PC-3 (cell line): ENCODE data around the gene SLC25A30. TPM values are rescaled to one million over a fixed set of nuclear protein-coding genes. Genes with fewer than 3 reads are reported as not detected.

Experiments used
- ATAC-seq: fragments of 200-7000 bp; cut with Tn5 transposase; 2 replicates; pipeline ENCODE4 v1.9.1; 2020; ENCODE audit warnings: mild to moderate bottlenecking, moderate library complexity
- BruUV-seq: library from RNA; stranded (reverse); fragments of 400-500 nt; replicated peaks from 2 replicates; lab custom pipeline; 2021; lab: Mats Ljungman, UMichigan
- CTCF ChIA-PET: fragments of 300-600 bp; sonication (Branson Sonifier 250); formaldehyde crosslinking; loops from one replicate; lab custom pipeline; 2022; ENCODE audit warnings: antibody characterized with exemption; lab: Charles Lee
- POLR2A ChIA-PET: fragments of 300-600 bp; sonication (Branson Sonifier 250); formaldehyde crosslinking; loops from one replicate; lab custom pipeline; 2022; ENCODE audit warnings: antibody characterized with exemption; ENCODE audit not compliant: unreplicated experiment; lab: Charles Lee
- DNase-seq: peaks from one replicate; pipeline ENCODE4 v3.0.0-alpha.2; 2015
- H2AFZ ChIP-seq: fragments of 300-600 bp; sonication (generic); 2 replicates; pipeline ENCODE4 v1.6.0; 2016; ENCODE audit warnings: antibody characterized with exemption, low read length
- H3F3A ChIP-seq: fragments of 300-600 bp; sonication (generic); one replicate; pipeline ENCODE4 v1.6.0; 2017; ENCODE audit warnings: antibody characterized with exemption, low read length, control low read depth, mild to moderate bottlenecking; ENCODE audit not compliant: unreplicated experiment
- H3K27ac ChIP-seq: fragments of 300-600 bp; sonication (generic); 2 replicates; pipeline ENCODE4 v1.5.1; 2016; ENCODE audit warnings: mild to moderate bottlenecking, low read length
- H3K27me3 ChIP-seq: fragments of 300-600 bp; sonication (generic); 2 replicates; pipeline ENCODE4 v1.6.1; 2016; ENCODE audit warnings: low read length, mixed read lengths
- H3K36me3 ChIP-seq: fragments of 300-600 bp; sonication (generic); 2 replicates; pipeline ENCODE4 v1.6.1; 2016; ENCODE audit warnings: low read depth, mixed run types, low read length, mixed read lengths
- H3K4me1 ChIP-seq: fragments of 300-600 bp; sonication (generic); 2 replicates; pipeline ENCODE4 v1.5.1; 2016; ENCODE audit warnings: low read length; ENCODE audit not compliant: insufficient read depth
- H3K4me2 ChIP-seq: fragments of 300-600 bp; sonication (generic); 2 replicates; pipeline ENCODE4 v1.6.0; 2016; ENCODE audit warnings: low read length
- H3K4me3 ChIP-seq: fragments of 300-600 bp; sonication (generic); 2 replicates; pipeline ENCODE4 v1.5.1; 2016; ENCODE audit warnings: mild to moderate bottlenecking, low read length, mixed read lengths
- H3K79me2 ChIP-seq: fragments of 300-600 bp; sonication (generic); 2 replicates; pipeline ENCODE4 v1.6.1; 2017; ENCODE audit warnings: low read length, mixed read lengths
- H3K9ac ChIP-seq: fragments of 300-600 bp; sonication (generic); 2 replicates; pipeline ENCODE4 v1.6.0; 2016; ENCODE audit warnings: mild to moderate bottlenecking, low read length
- H3K9me2 ChIP-seq: fragments of 300-600 bp; sonication (generic); replicated peaks from 2 replicates; pipeline ENCODE4 v1.6.1; 2016; ENCODE audit warnings: mixed run types, low read length, mixed read lengths
- H3K9me3 ChIP-seq: fragments of 300-600 bp; sonication (generic); 2 replicates; pipeline ENCODE4 v1.6.1; 2016; ENCODE audit warnings: low read length, mixed read lengths
- H4K20me1 ChIP-seq: fragments of 300-600 bp; sonication (generic); 2 replicates; pipeline ENCODE4 v1.6.1; 2016; ENCODE audit warnings: low read length, mixed read lengths
- EZH2 ChIP-seq: fragments of 300-600 bp; sonication (generic); IDR thresholded peaks from one replicate; pipeline ENCODE4 v1.6.1; 2017; ENCODE audit warnings: antibody characterized with exemption, mild to moderate bottlenecking, low read length; ENCODE audit not compliant: unreplicated experiment
- EZH2phosphoT487 ChIP-seq: fragments of 300-600 bp; sonication (generic); IDR thresholded peaks from 2 replicates; pipeline ENCODE4 v1.6.1; 2018; ENCODE audit warnings: mild to moderate bottlenecking, antibody characterized with exemption, low read length, borderline replicate concordance
- intact Hi-C: fragments of 100-400 bp; cut with micrococcal nuclease; formaldehyde crosslinking; loops from 2 replicates; pipeline ENCODE4 v1.9.0; 2023
- total RNA-seq: library from RNA; depleted of rRNA; stranded (reverse); fragments of >200 nt; gene quantifications from 2 replicates; pipeline ENCODE4 v1.2.3, GENCODE V29; 2014
- TF ChIP-seq, protein P1 (sequence below): fragments of 300-600 bp; sonication (generic); conservative IDR thresholded peaks from 2 replicates; pipeline ENCODE4 v1.5.1; 2017; ENCODE audit warnings: antibody characterized with exemption, low read depth, mild to moderate bottlenecking, low read length

Gene SLC25A30
- total RNA-seq, 1 experiment from 2014 or later, result 8.0 TPM

- no peak for ATAC-seq
- intact Hi-C loops, result no loop called here
- Histone ChIP-seq H3K79me2 (no peaks in the 10 kb centered on the region), H3K9me3 (no peaks in the 10 kb centered on the region), H3K36me3 (no peaks in the 10 kb centered on the region), H3K4me2 (no peak overlapping the region), H3K27me3 (no peaks in the 10 kb centered on the region), H2AFZ (no peak overlapping the region), H4K20me1 (no peaks in the 10 kb centered on the region), H3K4me1 (peaks cover 7% of the 10 kb centered on the region), H3F3A (no peaks in the 10 kb centered on the region), H3K9ac (no peak overlapping the region), H3K27ac (no peak overlapping the region), H3K4me3 (no peak overlapping the region), H3K9me2 (no peaks in the 10 kb centered on the region)
- no TSS peak for BruUV-seq
- TF ChIP-seq, protein P1, sequence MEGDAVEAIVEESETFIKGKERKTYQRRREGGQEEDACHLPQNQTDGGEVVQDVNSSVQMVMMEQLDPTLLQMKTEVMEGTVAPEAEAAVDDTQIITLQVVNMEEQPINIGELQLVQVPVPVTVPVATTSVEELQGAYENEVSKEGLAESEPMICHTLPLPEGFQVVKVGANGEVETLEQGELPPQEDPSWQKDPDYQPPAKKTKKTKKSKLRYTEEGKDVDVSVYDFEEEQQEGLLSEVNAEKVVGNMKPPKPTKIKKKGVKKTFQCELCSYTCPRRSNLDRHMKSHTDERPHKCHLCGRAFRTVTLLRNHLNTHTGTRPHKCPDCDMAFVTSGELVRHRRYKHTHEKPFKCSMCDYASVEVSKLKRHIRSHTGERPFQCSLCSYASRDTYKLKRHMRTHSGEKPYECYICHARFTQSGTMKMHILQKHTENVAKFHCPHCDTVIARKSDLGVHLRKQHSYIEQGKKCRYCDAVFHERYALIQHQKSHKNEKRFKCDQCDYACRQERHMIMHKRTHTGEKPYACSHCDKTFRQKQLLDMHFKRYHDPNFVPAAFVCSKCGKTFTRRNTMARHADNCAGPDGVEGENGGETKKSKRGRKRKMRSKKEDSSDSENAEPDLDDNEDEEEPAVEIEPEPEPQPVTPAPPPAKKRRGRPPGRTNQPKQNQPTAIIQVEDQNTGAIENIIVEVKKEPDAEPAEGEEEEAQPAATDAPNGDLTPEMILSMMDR, result no peak
- TF ChIP-seq EZH2phosphoT487 (no peak), EZH2 (no peak)
- POLR2A ChIA-PET, result no interaction called here
- CTCF ChIA-PET, result no interaction called here
- no peak for DNase-seq
These were observed 61.1 kb downstream of the SLC25A30 start for GRCh38 chr13:45356966-45357672.

DNA sequence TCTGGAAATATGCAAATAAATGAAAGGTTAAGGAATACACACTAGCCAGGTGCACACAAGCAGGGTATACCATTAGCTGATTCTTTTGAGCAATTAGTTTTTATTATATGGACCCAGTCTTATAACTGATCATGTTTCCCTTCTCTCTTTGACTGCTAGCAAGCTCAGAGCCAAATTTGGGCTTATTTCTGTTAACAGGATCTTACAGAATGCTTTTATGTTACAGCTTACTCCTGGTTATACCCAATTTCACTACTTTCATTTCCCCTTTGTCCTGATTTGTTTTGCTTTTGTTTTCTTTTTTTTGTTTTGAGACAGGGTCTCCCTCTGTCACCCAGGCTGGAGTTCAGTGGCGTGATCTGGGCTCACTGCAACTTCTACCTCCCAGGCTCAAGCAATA is 64.3 kb downstream of the SLC25A30 start:
- H3K27ac ChIP-seq, result no peak overlapping the region
- no peaks in the 10 kb centered on the region for H3K9me3 ChIP-seq
- H3K36me3 ChIP-seq, result no peaks in the 10 kb centered on the region
- no peak overlapping the region for H2AFZ ChIP-seq
- H3K4me3 ChIP-seq, result no peak overlapping the region
- no peaks in the 10 kb centered on the region for H3K9me2 ChIP-seq
- H3F3A ChIP-seq, result no peaks in the 10 kb centered on the region
- TF ChIP-seq EZH2 (no peak), EZH2phosphoT487 (no peak)
- TF ChIP-seq, protein P1, result no peak
- intact Hi-C loops, result no loop called here
- no peak for ATAC-seq
- H3K79me2 ChIP-seq, result no peaks in the 10 kb centered on the region
- ChIA-PET POLR2A (no interaction called here), CTCF (no interaction called here)
- no peak overlapping the region for H3K4me2 ChIP-seq
- DNase-seq, result no peak
- H3K4me1 ChIP-seq, result no peaks in the 10 kb centered on the region
- no peak overlapping the region for H3K9ac ChIP-seq
- H3K27me3 ChIP-seq, result no peaks in the 10 kb centered on the region
- no peaks in the 10 kb centered on the region for H4K20me1 ChIP-seq
- no TSS peak for BruUV-seq

- POLR2A ChIA-PET, result interaction anchor here (1.4 kb wide), 1 partner anchor 11 kb away, joined by 5 read pairs; the partner anchor contains the start of gene TPT1
- no peaks in the 10 kb centered on the region for H3K9me3 ChIP-seq
- no peaks in the 10 kb centered on the region for H3K79me2 ChIP-seq
- intact Hi-C loops, result no loop called here
- no peaks in the 10 kb centered on the region for H3K9me2 ChIP-seq
- CTCF ChIA-PET, result interaction anchor here (0.5 kb wide), 1 partner anchor 934 kb away, joined by 7 read pairs; no protein-coding TSS in a partner anchor
- no peaks in the 10 kb centered on the region for H3K4me1 ChIP-seq
- H3K4me2 ChIP-seq, result no peak overlapping the region
- H3K36me3 ChIP-seq, result no peaks in the 10 kb centered on the region
- no peaks in the 10 kb centered on the region for H3F3A ChIP-seq
- no peaks in the 10 kb centered on the region for H4K20me1 ChIP-seq
- H3K27me3 ChIP-seq, result no peaks in the 10 kb centered on the region
- no peak overlapping the region for H3K27ac ChIP-seq
- TF ChIP-seq, protein P1, result no peak
- TF ChIP-seq EZH2phosphoT487 (no peak), EZH2 (no peak)
- DNase-seq (no peak), ATAC-seq (peak; percentile 74)
- no peak overlapping the region for H3K9ac ChIP-seq
- H2AFZ ChIP-seq, result no peak overlapping the region
- no peak overlapping the region for H3K4me3 ChIP-seq
- BruUV-seq, result no TSS peak
These were observed 66.1 kb downstream of the SLC25A30 start for GRCh38 chr13:45352031-45352430.
